ENCODE measurements around the gene EML1.

DNA sequence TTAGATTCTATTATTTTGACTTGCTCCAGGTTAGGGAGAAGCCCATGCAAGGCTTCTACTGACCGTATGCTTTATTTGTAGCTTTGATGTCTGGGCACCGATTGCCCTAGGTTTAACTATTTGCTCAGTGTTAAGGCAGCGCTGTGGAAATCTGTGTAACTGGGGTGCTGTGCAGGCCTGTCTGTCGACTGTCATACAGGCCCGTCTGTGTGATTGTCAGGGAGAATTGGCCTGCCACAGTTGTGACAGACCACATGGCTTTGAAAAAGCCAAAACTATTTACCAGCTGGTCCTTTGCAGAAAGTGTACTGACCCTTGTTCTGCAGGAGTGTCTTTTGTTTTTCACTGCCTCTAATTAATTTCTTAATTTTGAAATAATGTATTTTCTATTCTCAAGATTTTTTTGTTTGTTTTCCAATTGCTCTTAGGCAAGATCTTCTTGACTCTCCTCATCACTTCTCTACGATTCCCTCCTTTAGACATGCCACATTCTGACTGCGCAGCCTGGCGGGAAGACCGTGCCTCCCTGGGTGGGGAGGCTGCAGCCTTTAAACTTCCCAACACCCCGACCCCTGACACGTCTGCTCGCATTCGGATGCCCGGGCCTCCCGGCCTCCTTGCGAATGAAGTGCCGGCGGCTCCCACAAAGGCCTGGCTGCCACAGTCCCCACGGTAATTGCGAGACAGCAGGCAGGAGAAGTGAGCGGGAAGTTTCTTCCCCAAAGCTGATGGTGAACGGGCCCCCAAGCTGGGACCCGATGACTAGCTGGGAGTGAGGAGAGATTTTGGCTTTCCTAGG lies 173.0 kb downstream of the EML1 start:
- TF ChIP-seq CTCF (IDR thresholded peaks at IDR 0.05) (no peak), POLR2A (IDR thresholded peaks at IDR 0.05; ENCODE audit: low read depth) (no peak), EP300 (IDR thresholded peaks at IDR 0.05) (no peak)

All from esophagus muscularis mucosa (tissue), 4 donors.